HL-60 (cell line): Measurements from ENCODE around the gene RNF144A.

Experiments
- DNase-seq, 2 experiments: peaks; one replicate each; pipeline ENCODE4 v3.0.0-alpha.2; 2010 to 2020; ENCODE audit warnings: low read depth in 1 of 2, low spot score in 1 of 2
- H3K27ac ChIP-seq: fragments of 250-450 bp; sonication (Bioruptor Pico); replicated peaks from 2 replicates; pipeline ENCODE4 v1.5.1; 2020; ENCODE audit warnings: mild to moderate bottlenecking, moderate library complexity
- H3K27me3 ChIP-seq: fragments of 250-450 bp; sonication (Bioruptor Pico); 2 replicates; pipeline ENCODE4 v1.5.1; 2021; ENCODE audit warnings: mild to moderate bottlenecking, moderate library complexity; ENCODE audit not compliant: insufficient read depth, poor library complexity, severe bottlenecking
- H3K4me3 ChIP-seq: replicated peaks from 2 replicates; pipeline ENCODE4 v1.5.1; 2011; ENCODE audit warnings: mild to moderate bottlenecking, control low read depth, low read length; ENCODE audit not compliant: insufficient read depth
- GABPA ChIP-seq: IDR thresholded peaks from 2 replicates; pipeline ENCODE4 v1.6.1; 2012; ENCODE audit warnings: low read depth
- POLR2AphosphoS5 ChIP-seq: IDR thresholded peaks from 2 replicates; pipeline ENCODE4 v1.6.1; 2012; ENCODE audit warnings: low read depth
- SPI1 ChIP-seq: IDR thresholded peaks from 2 replicates; pipeline ENCODE4 v1.6.1; 2012; ENCODE audit warnings: low read depth, mild to moderate bottlenecking, borderline replicate concordance
- TF ChIP-seq, protein P1 (sequence below): IDR thresholded peaks from 2 replicates; pipeline ENCODE4 v1.6.1; 2012; ENCODE audit warnings: low read depth; ENCODE audit not compliant: insufficient replicate concordance
- TF ChIP-seq, protein P2 (sequence below): IDR thresholded peaks from one replicate; pipeline ENCODE4 v1.5.1; 2011; ENCODE audit warnings: low read length, control low read depth, inconsistent platforms; ENCODE audit not compliant: insufficient read depth

RNF144A gene

DNA sequence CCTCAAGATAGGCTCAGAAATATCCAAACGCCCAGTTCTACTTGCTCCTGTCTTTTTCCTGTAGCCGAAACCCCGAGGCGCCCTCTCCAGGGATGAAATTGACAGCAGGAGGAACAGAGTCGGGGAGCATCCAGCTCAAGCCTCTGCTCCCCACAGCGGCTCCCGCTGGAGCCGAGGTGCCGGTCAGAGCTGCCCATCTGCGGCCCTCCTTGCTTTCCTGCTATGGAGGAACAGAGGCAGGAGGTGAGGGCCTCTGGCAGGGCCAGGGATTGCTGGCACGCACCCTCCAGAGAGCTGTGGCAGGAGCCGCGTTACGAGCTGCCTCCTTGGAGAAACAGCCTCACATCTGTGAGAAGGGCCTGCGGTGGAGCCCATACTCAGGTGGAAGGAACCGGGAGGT, 172.1 kb downstream of the RNF144A start:
- H3K27ac ChIP-seq = no peak overlapping the region
- DNase-seq = no peak
- no peak for TF ChIP-seq SPI1
- no peak for TF ChIP-seq POLR2AphosphoS5
- no peak for TF ChIP-seq GABPA
- TF ChIP-seq, protein P1, sequence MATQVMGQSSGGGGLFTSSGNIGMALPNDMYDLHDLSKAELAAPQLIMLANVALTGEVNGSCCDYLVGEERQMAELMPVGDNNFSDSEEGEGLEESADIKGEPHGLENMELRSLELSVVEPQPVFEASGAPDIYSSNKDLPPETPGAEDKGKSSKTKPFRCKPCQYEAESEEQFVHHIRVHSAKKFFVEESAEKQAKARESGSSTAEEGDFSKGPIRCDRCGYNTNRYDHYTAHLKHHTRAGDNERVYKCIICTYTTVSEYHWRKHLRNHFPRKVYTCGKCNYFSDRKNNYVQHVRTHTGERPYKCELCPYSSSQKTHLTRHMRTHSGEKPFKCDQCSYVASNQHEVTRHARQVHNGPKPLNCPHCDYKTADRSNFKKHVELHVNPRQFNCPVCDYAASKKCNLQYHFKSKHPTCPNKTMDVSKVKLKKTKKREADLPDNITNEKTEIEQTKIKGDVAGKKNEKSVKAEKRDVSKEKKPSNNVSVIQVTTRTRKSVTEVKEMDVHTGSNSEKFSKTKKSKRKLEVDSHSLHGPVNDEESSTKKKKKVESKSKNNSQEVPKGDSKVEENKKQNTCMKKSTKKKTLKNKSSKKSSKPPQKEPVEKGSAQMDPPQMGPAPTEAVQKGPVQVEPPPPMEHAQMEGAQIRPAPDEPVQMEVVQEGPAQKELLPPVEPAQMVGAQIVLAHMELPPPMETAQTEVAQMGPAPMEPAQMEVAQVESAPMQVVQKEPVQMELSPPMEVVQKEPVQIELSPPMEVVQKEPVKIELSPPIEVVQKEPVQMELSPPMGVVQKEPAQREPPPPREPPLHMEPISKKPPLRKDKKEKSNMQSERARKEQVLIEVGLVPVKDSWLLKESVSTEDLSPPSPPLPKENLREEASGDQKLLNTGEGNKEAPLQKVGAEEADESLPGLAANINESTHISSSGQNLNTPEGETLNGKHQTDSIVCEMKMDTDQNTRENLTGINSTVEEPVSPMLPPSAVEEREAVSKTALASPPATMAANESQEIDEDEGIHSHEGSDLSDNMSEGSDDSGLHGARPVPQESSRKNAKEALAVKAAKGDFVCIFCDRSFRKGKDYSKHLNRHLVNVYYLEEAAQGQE = no peak
- no peak overlapping the region for H3K4me3 ChIP-seq
- H3K27me3 ChIP-seq = no peaks in the 10 kb centered on the region

DNA sequence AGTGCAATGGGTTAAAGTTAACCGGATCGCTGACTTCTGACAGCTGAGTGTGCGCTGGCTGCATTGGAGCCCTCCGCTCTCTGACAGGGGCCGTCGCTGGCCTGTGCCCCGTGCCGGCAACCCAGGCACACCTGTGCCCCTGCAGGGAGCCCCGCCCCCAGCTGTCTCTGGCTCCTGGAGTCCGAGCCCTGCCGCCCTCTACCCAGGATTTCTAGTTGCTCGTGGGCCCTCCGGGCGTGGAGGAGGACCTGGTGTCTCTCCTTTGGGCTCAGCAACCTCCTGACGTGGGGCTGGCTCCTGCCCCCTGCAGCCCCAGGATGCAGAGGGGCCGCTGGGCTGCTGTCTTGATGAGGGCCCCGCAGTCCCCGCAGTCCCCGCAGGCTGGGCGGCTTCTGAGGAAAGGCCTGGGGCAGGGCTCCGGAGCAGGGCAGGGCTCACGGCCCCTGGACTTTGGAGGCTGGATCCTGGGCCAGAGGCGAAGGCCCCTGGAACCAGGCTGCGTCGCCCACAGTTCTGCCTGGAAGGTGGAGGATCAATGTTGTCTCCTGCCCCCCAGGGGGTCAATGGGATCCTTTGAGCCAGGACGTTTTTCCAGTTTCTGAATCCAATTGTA, 172.8 kb downstream of the RNF144A start:
- Histone ChIP-seq H3K27ac (no peak overlapping the region), H3K4me3 (no peak overlapping the region), H3K27me3 (no peaks in the 10 kb centered on the region)
- DNase-seq = no peak
- no peak for TF ChIP-seq SPI1

DNA sequence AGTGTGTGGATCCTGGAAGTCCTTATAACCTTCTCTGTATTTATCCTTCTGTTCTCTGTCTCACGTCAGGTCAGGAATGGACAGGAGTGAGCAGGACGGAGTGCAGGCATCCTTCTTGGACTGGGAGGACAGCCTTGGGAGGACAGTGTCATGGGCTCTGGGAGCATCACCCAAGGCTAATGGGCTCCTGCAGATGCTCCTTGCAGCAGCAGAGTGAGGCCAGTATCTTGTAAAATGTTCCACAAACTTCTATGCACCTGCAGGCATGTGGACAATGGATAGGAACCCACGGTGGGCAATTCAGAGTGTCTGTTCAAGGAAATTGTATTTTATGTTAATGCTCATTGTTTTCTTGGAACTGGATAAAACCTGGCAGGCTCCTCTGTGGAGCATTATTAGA, 176.2 kb downstream of the RNF144A start:
- no peak overlapping the region for H3K27ac ChIP-seq
- no peak for DNase-seq
- H3K27me3 ChIP-seq = no peaks in the 10 kb centered on the region
- no peak overlapping the region for H3K4me3 ChIP-seq
- TF ChIP-seq POLR2AphosphoS5 = no peak
- TF ChIP-seq, protein P2, sequence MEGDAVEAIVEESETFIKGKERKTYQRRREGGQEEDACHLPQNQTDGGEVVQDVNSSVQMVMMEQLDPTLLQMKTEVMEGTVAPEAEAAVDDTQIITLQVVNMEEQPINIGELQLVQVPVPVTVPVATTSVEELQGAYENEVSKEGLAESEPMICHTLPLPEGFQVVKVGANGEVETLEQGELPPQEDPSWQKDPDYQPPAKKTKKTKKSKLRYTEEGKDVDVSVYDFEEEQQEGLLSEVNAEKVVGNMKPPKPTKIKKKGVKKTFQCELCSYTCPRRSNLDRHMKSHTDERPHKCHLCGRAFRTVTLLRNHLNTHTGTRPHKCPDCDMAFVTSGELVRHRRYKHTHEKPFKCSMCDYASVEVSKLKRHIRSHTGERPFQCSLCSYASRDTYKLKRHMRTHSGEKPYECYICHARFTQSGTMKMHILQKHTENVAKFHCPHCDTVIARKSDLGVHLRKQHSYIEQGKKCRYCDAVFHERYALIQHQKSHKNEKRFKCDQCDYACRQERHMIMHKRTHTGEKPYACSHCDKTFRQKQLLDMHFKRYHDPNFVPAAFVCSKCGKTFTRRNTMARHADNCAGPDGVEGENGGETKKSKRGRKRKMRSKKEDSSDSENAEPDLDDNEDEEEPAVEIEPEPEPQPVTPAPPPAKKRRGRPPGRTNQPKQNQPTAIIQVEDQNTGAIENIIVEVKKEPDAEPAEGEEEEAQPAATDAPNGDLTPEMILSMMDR = no peak
